Vagina (tissue), 2 donors: ENCODE results near the gene HPCAL1.

Experiments
- CTCF ChIP-seq, 3 experiments: fragments of 450-650 bp in 2 of 3; fragments of 200-600 bp in 1 of 3; sonication (generic) in 1 of 3; IDR thresholded peaks; one replicate each; pipeline ENCODE4 v1.5.1; 2017 to 2019; ENCODE audit warnings: antibody characterized with exemption in 3 of 3, mild to moderate bottlenecking in 2 of 3, moderate library complexity in 2 of 3
- POLR2AphosphoS5 ChIP-seq, 2 donors: sonication (generic); formaldehyde crosslinking; IDR thresholded peaks; one replicate each; pipeline ENCODE4 v1.9.0; 2017; ENCODE audit warnings: antibody characterized with exemption in 2 of 2, mild to moderate bottlenecking in 2 of 2, low read depth in 1 of 2; ENCODE audit not compliant: insufficient read depth in 1 of 2

GRCh38 chr2:10430886-10431622, 128.3 kb downstream of the HPCAL1 start:
- no peak for TF ChIP-seq CTCF (IDR thresholded peaks at IDR 0.05)
- TF ChIP-seq POLR2AphosphoS5 (IDR thresholded peaks at IDR 0.05; ENCODE audit: insufficient read depth in 1 of 2, low read depth in 1 of 2): no peak
